Fibroblast of skin of left biceps (primary cell): ENCODE measurements around the gene BMP7.

ENCODE experiments used
- DNase-seq, 2 experiments: peaks; one replicate each; pipeline ENCODE4 v3.0.0-alpha.2; 2013; ENCODE audit warnings: low read depth in 2 of 2

BMP7 gene

DNA sequence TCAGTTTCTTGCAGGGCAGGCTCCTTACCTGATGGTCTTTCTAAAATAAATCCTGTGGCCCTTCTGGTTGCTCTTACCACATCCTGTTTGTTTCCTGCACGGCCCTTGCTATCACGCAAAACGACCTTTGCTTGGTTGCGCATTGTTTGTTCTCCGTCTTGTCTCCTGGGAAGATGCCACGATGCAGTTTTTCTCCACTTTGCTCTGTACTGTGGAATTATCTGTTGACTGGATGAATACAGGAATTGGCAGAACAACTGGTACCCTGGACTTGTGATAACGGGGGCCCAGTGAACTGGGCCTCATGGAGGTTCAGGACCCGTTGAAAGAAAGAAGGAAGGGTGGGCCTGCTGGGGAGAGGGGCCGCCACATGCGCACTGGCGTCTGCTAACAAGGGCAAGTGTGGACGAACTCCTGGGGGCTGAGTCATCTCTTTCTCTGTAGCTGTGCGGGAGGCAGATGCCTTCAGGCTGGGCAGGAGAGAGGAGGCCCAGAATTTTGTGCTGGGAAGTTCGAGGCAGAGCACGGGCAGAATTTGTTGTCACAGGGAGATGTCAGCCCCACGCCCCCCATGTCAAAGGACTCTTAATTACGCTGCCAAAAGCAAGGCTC is 139.9 kb downstream of the BMP7 start:
- DNase-seq, result no peak

- DNase-seq, result no peak
Measured at GRCh38 chr20:57124800-57125517, 141.5 kb downstream of the BMP7 start.

- no peak for DNase-seq
Measured at GRCh38 chr20:57124366-57124765, 142.1 kb downstream of the BMP7 start.

- DNase-seq, result no peak
Measured at GRCh38 chr20:57123504-57123903, 142.9 kb downstream of the BMP7 start.

GRCh38 chr20:57122536-57123489 is 143.6 kb downstream of the BMP7 start:
- DNase-seq, result no peak

DNA sequence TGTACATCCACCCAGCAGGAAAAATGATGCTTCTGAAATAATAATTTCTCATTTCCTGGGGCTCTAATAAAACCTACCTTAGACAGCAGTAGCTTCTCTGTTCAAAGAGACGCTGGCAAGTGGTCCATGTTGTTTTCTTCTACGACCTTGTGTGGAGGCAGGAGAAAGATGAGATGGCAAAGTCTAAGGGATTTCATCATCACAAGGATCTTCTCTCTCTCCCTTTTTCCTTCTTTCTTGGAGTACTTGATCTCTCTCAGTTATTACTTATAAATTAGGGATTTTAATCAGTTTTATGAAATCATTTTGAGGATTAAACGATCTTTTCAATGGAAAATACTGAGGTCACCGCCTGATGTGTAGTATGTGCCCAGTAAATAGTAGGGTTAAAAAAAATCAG is 147.5 kb downstream of the BMP7 start:
- DNase-seq, result no peak
